Progenitor cell of endocrine pancreas (in vitro differentiated cells): ENCODE data around the gene TIMM8A. TPM values are rescaled to one million over a fixed set of nuclear protein-coding genes. Genes with fewer than 3 reads are reported as not detected.
"Not testable (repeated sequence)": the region's sequence is repeated elsewhere in the genome, so short reads cannot be mapped to it uniquely, and the experiment has no call there.

Experiments
- DNase-seq: peaks from one replicate; pipeline ENCODE4 v3.0.0; 2021; ENCODE audit warnings: low spot score; ENCODE audit not compliant: unreplicated experiment
- H3K27ac Mint-ChIP-seq: 2 replicates; pipeline ENCODE4 v1.8.0; 2021; ENCODE audit warnings: mild to moderate bottlenecking, moderate library complexity, mixed read lengths
- H3K27me3 Mint-ChIP-seq: 2 replicates; pipeline ENCODE4 v1.8.0; 2021; ENCODE audit warnings: mixed read lengths
- H3K36me3 Mint-ChIP-seq: 2 replicates; pipeline ENCODE4 v1.8.0; 2022; ENCODE audit warnings: mixed read lengths; ENCODE audit not compliant: insufficient read depth
- H3K4me1 Mint-ChIP-seq: 2 replicates; pipeline ENCODE4 v1.8.0; 2021; ENCODE audit warnings: low read depth, mixed read lengths
- H3K4me3 Mint-ChIP-seq: 2 replicates; pipeline ENCODE4 v1.8.0; 2021; ENCODE audit warnings: low read depth, mild to moderate bottlenecking, moderate library complexity, mixed read lengths
- H3K9me3 Mint-ChIP-seq: 2 replicates; pipeline ENCODE4 v1.8.0; 2021; ENCODE audit warnings: low read depth, mixed read lengths
- total RNA-seq: library from RNA; stranded (reverse); gene quantifications from 2 replicates; pipeline ENCODE4 v1.2.1, GENCODE V29; 2021
- TF ChIP-seq, protein P1 (sequence below): fragments of 200-600 bp; sonication (generic); IDR thresholded peaks from one replicate; pipeline ENCODE4 v1.5.0; 2021; ENCODE audit warnings: antibody characterized with exemption, mild to moderate bottlenecking; ENCODE audit not compliant: unreplicated experiment

TIMM8A gene
- total RNA-seq, 1 donor from 2014 or later, result 15.7 TPM

DNA sequence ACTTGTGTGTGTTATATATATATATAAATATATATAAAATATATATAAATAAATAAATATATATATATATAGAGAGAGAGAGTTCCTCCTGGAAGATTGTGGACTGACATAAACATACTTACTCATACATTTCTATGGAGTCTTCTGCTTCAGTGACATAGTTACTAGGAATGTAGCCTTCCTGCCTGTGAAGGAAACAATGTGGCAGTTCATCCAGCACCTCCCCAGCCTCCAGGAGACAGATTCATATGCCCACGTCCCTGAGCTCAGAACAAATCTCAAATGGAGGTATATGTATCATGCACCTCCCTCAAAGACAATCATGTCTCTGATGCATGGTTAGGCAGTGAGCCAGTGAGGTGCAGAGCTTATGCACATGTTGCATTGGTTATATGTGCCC, 11.4 kb upstream of the TIMM8A start:
- TF ChIP-seq, protein P1, sequence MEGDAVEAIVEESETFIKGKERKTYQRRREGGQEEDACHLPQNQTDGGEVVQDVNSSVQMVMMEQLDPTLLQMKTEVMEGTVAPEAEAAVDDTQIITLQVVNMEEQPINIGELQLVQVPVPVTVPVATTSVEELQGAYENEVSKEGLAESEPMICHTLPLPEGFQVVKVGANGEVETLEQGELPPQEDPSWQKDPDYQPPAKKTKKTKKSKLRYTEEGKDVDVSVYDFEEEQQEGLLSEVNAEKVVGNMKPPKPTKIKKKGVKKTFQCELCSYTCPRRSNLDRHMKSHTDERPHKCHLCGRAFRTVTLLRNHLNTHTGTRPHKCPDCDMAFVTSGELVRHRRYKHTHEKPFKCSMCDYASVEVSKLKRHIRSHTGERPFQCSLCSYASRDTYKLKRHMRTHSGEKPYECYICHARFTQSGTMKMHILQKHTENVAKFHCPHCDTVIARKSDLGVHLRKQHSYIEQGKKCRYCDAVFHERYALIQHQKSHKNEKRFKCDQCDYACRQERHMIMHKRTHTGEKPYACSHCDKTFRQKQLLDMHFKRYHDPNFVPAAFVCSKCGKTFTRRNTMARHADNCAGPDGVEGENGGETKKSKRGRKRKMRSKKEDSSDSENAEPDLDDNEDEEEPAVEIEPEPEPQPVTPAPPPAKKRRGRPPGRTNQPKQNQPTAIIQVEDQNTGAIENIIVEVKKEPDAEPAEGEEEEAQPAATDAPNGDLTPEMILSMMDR, result no peak
- H3K27ac Mint-ChIP-seq, result no peak overlapping the region
- DNase-seq, result no peak
- H3K9me3 Mint-ChIP-seq, result peaks cover 20% of the 10 kb centered on the region
- H3K27me3 Mint-ChIP-seq, result no peaks in the 10 kb centered on the region
- H3K4me3 Mint-ChIP-seq, result no peak overlapping the region
- no peaks in the 10 kb centered on the region for H3K36me3 Mint-ChIP-seq
- peaks cover 2% of the 10 kb centered on the region for H3K4me1 Mint-ChIP-seq

DNA sequence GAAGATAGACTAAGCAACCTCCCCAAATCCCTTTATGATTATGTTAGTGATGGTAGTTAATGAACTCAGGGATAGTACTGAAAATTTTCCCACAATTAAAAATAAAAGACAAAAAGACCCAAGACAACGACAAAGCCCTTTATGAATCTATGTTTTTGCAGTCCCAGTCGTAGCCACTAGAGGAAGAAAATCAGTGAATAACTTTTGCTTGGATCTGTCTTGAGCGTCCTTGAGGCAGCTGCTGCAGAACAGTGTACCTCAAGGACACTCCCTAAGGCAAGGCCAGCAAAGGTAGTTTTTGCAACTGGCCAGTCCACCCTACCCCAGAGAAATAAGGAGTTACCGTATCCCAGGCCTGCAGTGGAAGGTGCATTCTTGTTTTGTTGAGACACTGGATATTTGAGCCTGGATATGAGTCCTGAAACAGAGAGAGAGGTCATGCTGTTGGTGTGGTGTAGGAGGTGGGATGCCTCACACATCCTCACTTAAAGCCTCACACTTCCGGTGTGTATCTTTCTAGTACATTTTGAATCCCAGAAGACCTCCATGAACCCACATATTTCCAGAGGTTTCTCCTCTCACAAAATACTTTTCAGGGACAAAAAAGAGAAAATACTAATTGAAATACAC, 8.7 kb upstream of the TIMM8A start:
- TF ChIP-seq, protein P1, result peak; percentile 41
- Mint-ChIP-seq H3K4me3 (no peak overlapping the region), H3K27me3 (no peaks in the 10 kb centered on the region), H3K36me3 (no peaks in the 10 kb centered on the region), H3K4me1 (peaks cover 8% of the 10 kb centered on the region), H3K27ac (no peak overlapping the region), H3K9me3 (peaks cover 19% of the 10 kb centered on the region)
- no peak for DNase-seq

DNA sequence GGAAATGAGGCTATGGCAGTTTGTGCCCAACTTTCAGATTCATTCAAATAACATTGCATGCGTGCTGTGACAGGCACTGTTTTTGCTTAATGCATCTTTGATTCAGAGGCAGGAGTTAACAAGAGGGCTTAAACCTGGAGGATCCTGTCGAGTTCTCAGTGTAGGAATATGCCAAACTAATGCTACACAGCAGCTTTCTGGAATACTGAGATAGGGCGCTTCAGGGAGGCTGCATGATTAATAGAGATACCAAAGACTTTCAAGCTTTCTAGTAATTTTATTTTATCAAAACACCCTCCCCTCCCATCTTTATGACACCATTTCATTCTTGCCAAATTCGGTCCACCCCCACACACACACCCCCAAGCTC, 636 bp upstream of the TIMM8A start:
- Mint-ChIP-seq H3K27me3 (no peaks in the 10 kb centered on the region), H3K4me3 (peak overlapping the region; percentile 89), H3K4me1 (peaks cover 6% of the 10 kb centered on the region), H3K36me3 (no peaks in the 10 kb centered on the region), H3K27ac (peak overlapping the region; percentile 91), H3K9me3 (peaks cover 9% of the 10 kb centered on the region)
- TF ChIP-seq, protein P1, result no peak
- DNase-seq, result no peak

DNA sequence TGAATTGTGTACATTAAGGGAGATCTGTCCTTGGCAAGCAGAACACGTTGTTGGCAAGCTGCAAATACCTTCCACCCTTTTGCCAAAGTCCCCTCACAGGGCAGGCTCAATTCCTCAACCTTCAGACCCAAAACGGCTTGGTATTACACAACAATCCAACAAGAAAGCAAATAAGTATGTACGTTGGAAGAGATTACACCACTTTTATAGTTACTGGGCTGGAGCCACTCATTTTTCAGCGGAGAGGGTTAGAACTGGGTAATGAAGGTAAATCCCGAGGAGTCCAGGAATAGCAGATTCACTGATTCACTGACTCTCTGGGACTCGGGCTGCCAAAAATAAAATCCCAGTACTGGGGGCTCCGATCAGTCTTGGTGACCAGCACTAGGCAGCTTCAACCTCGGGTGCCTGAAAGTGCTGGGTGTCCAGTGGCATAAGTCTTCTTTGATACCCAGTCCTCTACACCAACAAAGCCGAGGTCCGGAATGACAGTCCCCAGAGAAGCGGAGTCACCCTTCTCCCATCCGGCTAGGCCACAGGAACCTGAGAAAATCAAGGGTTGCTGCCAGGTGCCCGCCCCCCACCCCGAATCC, 587 bp downstream of the TIMM8A start:
- no peak for DNase-seq
- Mint-ChIP-seq H3K4me3 (peak overlapping the region; percentile 89), H3K4me1 (peaks cover 4% of the 10 kb centered on the region), H3K27ac (no peak overlapping the region), H3K27me3 (no peaks in the 10 kb centered on the region), H3K9me3 (peaks cover 9% of the 10 kb centered on the region), H3K36me3 (peaks cover 1% of the 10 kb centered on the region)
- TF ChIP-seq, protein P1, result no peak

DNA sequence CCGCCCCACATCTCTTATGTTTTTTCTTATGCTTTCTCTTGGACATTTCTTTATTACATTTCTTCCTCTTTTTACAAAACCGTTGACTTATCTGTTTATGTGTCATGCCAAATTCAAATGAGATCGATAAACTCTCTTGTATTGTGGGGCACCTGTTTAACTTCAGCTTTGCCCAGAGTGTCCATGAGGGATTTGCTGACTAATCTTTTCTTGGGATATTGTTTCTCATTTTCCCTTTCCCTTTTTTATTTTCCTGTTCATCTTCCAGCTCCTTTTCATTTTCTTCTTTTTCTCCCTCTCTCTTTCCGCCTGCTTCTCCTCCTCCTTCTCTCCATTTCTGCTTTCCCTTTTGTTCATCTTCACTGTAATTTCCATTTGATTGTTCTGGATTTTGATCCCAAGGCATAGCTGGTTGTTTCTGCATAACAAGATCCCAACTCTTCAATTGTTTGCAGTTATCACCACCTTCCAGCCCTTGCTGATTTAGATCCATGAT, 10.7 kb downstream of the TIMM8A start:
- Mint-ChIP-seq H3K9me3 (peaks cover 34% of the 10 kb centered on the region), H3K4me3 (no peak overlapping the region)

DNA sequence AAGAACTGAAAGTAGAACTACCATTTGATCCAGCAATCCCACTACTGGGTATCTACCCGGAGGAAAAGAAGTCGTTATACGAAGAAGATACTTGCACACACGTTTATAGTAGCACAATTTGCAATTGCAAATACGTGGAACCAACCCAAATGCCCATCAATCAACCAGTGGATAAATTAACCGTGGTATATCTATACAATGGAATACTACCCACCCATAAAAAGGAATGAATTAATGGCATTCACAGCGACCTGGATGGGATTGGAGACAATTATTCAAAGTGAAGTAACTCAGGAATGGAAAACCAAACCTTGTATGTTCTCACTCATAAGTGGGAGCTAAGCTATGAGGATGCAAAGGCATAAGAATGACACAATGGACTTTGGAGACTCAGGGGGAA, 14.2 kb downstream of the TIMM8A start:
- not testable (repeated sequence) for H3K27ac Mint-ChIP-seq, DNase-seq, H3K27me3 Mint-ChIP-seq, H3K4me3 Mint-ChIP-seq, H3K36me3 Mint-ChIP-seq, H3K4me1 Mint-ChIP-seq
- peaks cover 44% of the 10 kb centered on the region for H3K9me3 Mint-ChIP-seq

More for the DNA sequence above, 10.7 kb downstream of the TIMM8A start:
- Mint-ChIP-seq H3K27ac (no peak overlapping the region), H3K4me1 (peaks cover 2% of the 10 kb centered on the region), H3K27me3 (no peaks in the 10 kb centered on the region), H3K36me3 (peaks cover 3% of the 10 kb centered on the region)
- no peak for DNase-seq
- TF ChIP-seq, protein P1, result no peak

DNA sequence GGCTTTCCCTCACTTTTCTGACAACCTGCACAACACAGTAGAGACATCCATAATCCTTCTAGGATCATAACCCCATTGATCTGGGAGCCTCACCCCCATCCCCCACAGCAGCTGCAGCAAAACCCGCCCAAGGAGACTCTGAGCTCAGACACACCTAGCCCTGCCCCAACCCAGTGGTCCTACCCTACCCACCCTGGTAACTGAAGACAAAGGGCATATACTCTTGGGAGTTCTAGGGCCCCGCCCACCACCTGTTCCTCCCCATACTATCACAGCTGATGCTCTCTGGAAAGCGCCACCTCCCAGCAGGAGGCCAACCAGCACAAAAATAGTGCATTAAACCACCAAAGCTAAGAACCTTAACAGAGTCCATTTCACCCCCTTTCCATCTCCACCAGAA, 21.9 kb downstream of the TIMM8A start:
- H3K27ac Mint-ChIP-seq, result not testable (repeated sequence)

More for the DNA sequence above, 21.9 kb downstream of the TIMM8A start:
- peaks cover 25% of the 10 kb centered on the region for H3K9me3 Mint-ChIP-seq
- DNase-seq, H3K36me3 Mint-ChIP-seq, H3K4me1 Mint-ChIP-seq, H3K4me3 Mint-ChIP-seq, H3K27me3 Mint-ChIP-seq: not testable (repeated sequence)
